ENCODE measurements around the gene PDE11A.

- TF ChIP-seq EP300 (IDR thresholded peaks at IDR 0.05; ENCODE audit: low read depth): no peak
- TF ChIP-seq CTCF (IDR thresholded peaks at IDR 0.05): no peak
- TF ChIP-seq POLR2AphosphoS5 (IDR thresholded peaks at IDR 0.05): no peak
These were observed 35.6 kb upstream of the PDE11A start for GRCh38 chr2:178108176-178108575.

All from transverse colon (tissue), 4 donors.